Erythroblast (primary cell): ENCODE measurements around the gene GID4.

Source experiments
- GATA1 ChIP-seq: IDR thresholded peaks from 2 replicates; pipeline ENCODE4 v1.6.1; 2011; ENCODE audit warnings: low read depth, mild to moderate bottlenecking, control low read depth, low read length, moderate library complexity
- POLR2A ChIP-seq: IDR thresholded peaks from 2 replicates; pipeline ENCODE4 v1.6.1; 2011; ENCODE audit warnings: mild to moderate bottlenecking, low read length

DNA sequence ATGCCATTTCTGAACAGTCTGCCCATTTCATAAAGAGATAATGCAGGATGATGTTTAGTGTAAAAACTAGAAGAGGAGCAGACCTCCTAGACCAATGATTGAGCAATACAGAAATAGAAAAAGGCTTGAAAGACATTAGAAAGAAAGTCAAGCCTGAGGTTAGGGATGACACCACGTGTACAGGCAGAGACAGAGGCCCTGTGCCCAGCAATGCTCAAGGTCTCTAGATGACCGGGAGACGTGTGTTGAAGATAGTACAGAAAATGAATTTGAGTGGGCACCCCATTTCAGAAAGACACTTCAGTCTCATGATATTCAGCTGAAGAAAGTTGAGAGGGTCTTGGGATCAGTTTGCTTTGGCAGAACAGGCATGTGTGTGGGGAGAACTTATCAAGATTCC, 5.4 kb downstream of the GID4 start:
- no peak for TF ChIP-seq POLR2A
- TF ChIP-seq GATA1: no peak
